DOHH2 (cell line): ENCODE results near the gene VEGFA.

Source experiments
- EZH2phosphoT487 ChIP-seq: fragments of 200-600 bp; sonication (generic); IDR thresholded peaks from 2 replicates; pipeline ENCODE4 v1.6.1; 2017; ENCODE audit warnings: borderline replicate concordance, mild to moderate bottlenecking, antibody characterized with exemption, low read length, moderate library complexity, mixed read lengths
- TF ChIP-seq, protein P1 (sequence below): fragments of 200-600 bp; sonication (generic); IDR thresholded peaks from one replicate; pipeline ENCODE4 v1.5.1; 2014; ENCODE audit warnings: antibody characterized with exemption, mild to moderate bottlenecking, low read depth, low read length; ENCODE audit not compliant: poor library complexity, severe bottlenecking

DNA sequence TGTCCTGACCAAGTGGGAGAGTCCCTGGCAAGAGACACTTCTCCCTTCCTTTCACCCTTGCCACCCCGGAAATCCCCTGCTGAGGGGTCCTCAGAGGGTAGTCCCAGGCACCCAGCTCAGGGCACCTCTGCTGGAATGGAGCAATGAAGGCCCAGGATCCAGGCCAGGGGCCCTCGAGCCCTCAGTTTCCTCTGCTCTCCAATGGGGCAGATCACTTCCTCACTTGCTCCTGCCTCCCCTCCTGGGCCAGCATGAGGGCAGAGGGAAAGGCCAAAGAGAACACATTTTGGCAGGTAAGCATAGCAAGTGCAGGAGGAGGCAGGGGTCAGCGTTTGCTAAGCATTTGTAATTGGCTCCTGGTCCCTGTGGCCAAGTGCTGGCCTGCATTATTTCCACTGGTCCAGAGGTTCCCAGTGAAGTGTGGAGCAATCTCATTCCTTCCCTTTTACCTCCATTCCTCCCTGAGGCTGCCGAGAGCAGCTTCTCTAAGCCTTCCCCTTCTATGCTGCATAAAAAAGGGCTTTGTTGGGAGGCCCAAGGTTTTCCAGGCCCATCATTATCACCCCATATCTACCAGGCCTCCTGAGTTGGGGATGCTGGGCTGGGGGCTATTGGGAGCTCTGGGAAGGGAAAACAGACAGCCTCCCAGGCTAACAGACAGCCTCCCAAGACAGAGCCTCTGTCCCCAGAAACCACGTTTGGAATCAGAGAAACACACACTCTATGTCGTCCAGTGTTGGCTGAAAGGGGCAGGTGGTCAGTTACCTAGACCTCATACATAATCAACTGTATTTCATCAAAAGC lies 28.8 kb upstream of the VEGFA start:
- TF ChIP-seq, protein P1, sequence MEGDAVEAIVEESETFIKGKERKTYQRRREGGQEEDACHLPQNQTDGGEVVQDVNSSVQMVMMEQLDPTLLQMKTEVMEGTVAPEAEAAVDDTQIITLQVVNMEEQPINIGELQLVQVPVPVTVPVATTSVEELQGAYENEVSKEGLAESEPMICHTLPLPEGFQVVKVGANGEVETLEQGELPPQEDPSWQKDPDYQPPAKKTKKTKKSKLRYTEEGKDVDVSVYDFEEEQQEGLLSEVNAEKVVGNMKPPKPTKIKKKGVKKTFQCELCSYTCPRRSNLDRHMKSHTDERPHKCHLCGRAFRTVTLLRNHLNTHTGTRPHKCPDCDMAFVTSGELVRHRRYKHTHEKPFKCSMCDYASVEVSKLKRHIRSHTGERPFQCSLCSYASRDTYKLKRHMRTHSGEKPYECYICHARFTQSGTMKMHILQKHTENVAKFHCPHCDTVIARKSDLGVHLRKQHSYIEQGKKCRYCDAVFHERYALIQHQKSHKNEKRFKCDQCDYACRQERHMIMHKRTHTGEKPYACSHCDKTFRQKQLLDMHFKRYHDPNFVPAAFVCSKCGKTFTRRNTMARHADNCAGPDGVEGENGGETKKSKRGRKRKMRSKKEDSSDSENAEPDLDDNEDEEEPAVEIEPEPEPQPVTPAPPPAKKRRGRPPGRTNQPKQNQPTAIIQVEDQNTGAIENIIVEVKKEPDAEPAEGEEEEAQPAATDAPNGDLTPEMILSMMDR = no peak
- TF ChIP-seq EZH2phosphoT487 = no peak
